Natural killer cell treated with Interleukin-12 subunit alpha and Interleukin-12 subunit beta and Interleukin-15 and Interleukin-18, amount 100 ng/mL, for 72 hours (primary cell): ENCODE data around the gene CD58. TPM values are rescaled to one million over a fixed set of nuclear protein-coding genes. Genes with fewer than 3 reads are reported as not detected.
A peak's percentile ranks its signal among the peaks of the same experiment; 100 is the strongest.

Experiments used
- ATAC-seq, 2 donors: fragments of 150-1000 bp; cut with Tn5 transposase in 1 of 2; sonication (Bioruptor Pico), chemical (Tn5 transposase) in 1 of 2; 2 replicates each; pipeline ENCODE4 v1.10.0; 2021
- DNase-seq: peaks from one replicate; pipeline ENCODE4 v3.0.0; 2022; ENCODE audit warnings: low spot score
- H3K27ac Mint-ChIP-seq, 2 donors: 1 replicate in 1 of 2; 2 replicates in 1 of 2; pipeline ENCODE4 v1.8.0; 2022; ENCODE audit warnings: mixed read lengths in 2 of 2, mild to moderate bottlenecking in 1 of 2, moderate library complexity in 1 of 2
- H3K27me3 Mint-ChIP-seq, 2 donors: 1 replicate in 1 of 2; 2 replicates in 1 of 2; pipeline ENCODE4 v1.8.0; 2022; ENCODE audit warnings: mixed read lengths in 2 of 2
- H3K36me3 Mint-ChIP-seq: one replicate; pipeline ENCODE4 v1.8.0; 2022; ENCODE audit warnings: mixed read lengths
- H3K4me1 Mint-ChIP-seq, 2 donors: 1 replicate in 1 of 2; 2 replicates in 1 of 2; pipeline ENCODE4 v1.8.0; 2022; ENCODE audit warnings: low read depth in 2 of 2, mixed read lengths in 2 of 2, mild to moderate bottlenecking in 1 of 2
- H3K4me3 Mint-ChIP-seq: one replicate; pipeline ENCODE4 v1.8.0; 2022; ENCODE audit warnings: mixed read lengths
- H3K9me3 Mint-ChIP-seq: 2 replicates; pipeline ENCODE4 v1.8.0; 2022; ENCODE audit warnings: mixed read lengths
- total RNA-seq, 2 donors: library from RNA; stranded (reverse); gene quantifications; one replicate each; pipeline ENCODE4 v1.2.3, GENCODE V29; 2022

Gene CD58
- total RNA-seq, 2 donors from 2014 or later, result 40.1 to 52.7 TPM

DNA sequence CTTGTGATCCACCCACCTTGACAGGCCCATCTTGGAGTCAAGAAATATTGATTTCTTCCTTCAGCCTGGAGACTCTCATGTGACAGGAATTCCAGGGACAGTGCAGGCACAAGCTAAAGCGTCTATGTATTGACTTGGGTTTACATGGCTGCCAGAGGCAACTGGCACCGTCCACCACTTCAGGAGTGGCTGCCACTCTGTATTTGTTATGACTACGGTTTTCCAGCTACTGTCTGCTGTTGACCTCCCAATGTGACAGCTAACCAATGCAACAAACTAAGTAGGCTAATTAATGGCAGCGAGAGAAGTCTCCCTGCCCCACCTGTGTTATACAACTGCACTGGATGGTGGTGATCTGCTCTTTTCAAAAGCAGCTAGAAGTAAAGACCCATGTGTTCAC, 56.9 kb downstream of the CD58 start:
- Mint-ChIP-seq H3K27ac (peak overlapping the region; percentile 98 to 99), H3K36me3 (peaks cover 26% of the 10 kb centered on the region), H3K9me3 (peaks cover 10% of the 10 kb centered on the region), H3K4me3 (peak overlapping the region; percentile 85), H3K4me1 (peaks cover 73 to 74% of the 10 kb centered on the region in 2 donors), H3K27me3 (no peaks in the 10 kb centered on the region)
- DNase-seq (no peak), ATAC-seq (no peak)

DNA sequence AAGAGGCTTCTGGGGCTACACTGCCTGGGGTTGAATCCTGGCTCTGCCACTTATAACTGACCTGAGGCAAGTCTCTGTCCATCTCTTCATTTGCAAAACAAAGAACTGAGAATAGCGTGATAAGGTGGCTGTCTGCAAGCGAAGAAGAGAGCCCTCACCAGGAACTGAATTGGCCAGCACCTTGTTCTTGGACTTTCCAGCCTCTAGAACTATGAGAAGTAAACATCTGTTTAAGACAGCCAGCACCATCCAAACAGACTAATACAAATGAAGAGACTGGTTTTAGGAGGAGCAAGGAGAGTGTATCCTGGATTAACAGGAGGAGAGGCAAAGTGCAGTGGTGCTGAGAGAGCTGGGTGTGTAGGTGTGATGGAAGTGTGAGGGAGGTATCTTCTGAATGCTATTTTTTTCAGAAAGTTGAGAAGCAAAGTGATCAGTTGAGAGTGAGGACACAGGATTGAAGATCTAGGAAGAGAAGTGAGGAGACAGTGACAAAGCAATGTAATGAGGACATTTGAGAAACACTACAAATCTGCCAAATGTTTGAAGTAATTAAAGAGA, 59.3 kb downstream of the CD58 start:
- H3K4me3 Mint-ChIP-seq, result peak overlapping the region; percentile 38
- H3K27me3 Mint-ChIP-seq, result no peaks in the 10 kb centered on the region
- H3K27ac Mint-ChIP-seq, result peak overlapping the region; percentile 71 to 99
- H3K9me3 Mint-ChIP-seq, result peaks cover 10% of the 10 kb centered on the region
- no peak for DNase-seq
- H3K36me3 Mint-ChIP-seq, result peaks cover 17% of the 10 kb centered on the region
- H3K4me1 Mint-ChIP-seq, result peaks cover 68 to 69% of the 10 kb centered on the region in 2 donors
- ATAC-seq, result no peak

DNA sequence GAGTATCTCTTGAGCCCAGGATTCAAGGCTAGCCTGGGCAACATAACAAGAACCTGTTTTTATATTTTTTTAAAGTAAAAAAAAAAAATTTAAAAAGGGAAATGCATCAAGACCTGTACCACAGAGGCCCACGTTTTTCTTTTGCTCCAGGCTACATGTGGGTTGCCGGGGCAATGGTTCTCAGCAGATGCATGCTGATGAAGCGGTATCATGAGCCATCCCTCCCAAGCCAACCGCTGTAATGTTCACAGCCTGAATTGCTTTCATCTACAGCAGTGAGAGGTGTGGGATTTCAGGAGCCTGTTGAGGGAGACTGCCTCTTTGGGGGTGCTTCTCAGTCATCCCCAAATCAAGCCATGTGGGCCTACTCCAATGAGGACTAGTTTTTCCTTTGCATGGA, 60.5 kb downstream of the CD58 start:
- Mint-ChIP-seq H3K27ac (no peak overlapping the region), H3K36me3 (peaks cover 17% of the 10 kb centered on the region), H3K27me3 (no peaks in the 10 kb centered on the region), H3K4me3 (no peak overlapping the region), H3K4me1 (peaks cover 64 to 68% of the 10 kb centered on the region in 2 donors), H3K9me3 (peaks cover 10% of the 10 kb centered on the region)
- DNase-seq, result no peak
- no peak for ATAC-seq

DNA sequence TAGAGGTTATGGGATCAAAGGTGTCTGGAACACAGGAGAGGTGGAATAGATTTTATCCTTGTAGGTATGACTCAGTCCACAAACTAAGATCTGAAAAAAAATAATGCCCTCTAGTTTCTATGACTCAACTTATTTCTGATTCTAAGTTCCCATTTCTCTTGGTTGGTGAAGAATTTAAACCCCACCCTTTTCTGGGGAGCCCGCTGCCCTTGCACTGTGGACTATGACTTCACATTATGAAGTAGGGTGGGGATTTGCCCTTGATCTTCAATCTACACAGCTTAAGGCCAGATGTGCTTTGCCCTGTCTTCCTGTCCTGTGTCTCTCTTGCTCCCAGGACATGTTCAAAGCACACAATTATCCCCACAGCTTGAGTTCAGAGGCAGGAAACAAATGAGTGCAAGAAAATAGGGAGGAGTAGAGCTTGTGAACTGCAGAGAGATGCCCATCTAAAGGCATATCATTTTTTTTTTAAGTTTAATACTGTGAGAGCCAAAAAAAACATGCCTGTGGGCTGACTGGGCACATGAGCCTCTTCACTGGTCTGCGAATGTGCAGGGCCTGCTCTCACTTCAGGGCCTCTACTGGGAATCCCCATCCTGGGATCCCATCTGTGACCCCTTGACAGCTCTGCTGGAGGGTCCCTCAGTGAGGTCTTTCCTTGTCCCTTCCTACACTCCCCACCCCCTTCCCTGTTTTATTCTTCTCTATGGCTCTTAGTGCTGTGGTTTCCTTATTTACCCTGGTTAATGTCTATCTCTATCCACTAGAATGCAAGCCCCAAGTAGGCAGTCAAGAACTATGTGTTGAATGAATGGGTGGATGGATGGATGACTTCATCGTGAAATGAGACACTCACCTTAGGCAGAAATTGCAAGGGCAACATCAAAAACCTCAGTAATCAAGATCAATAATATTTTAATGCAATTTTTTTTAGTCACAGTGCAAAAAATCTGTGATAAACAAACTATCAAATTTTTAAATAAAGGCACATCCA, 61.5 kb downstream of the CD58 start:
- Mint-ChIP-seq H3K9me3 (peaks cover 10% of the 10 kb centered on the region), H3K27me3 (no peaks in the 10 kb centered on the region), H3K4me1 (peaks cover 66 to 71% of the 10 kb centered on the region in 2 donors), H3K36me3 (peaks cover 17% of the 10 kb centered on the region), H3K4me3 (peak overlapping the region; percentile 60), H3K27ac (peak overlapping the region; percentile 72 to 87)
- no peak for DNase-seq
- ATAC-seq, result peak in 1 of 2 donors; percentile 51

DNA sequence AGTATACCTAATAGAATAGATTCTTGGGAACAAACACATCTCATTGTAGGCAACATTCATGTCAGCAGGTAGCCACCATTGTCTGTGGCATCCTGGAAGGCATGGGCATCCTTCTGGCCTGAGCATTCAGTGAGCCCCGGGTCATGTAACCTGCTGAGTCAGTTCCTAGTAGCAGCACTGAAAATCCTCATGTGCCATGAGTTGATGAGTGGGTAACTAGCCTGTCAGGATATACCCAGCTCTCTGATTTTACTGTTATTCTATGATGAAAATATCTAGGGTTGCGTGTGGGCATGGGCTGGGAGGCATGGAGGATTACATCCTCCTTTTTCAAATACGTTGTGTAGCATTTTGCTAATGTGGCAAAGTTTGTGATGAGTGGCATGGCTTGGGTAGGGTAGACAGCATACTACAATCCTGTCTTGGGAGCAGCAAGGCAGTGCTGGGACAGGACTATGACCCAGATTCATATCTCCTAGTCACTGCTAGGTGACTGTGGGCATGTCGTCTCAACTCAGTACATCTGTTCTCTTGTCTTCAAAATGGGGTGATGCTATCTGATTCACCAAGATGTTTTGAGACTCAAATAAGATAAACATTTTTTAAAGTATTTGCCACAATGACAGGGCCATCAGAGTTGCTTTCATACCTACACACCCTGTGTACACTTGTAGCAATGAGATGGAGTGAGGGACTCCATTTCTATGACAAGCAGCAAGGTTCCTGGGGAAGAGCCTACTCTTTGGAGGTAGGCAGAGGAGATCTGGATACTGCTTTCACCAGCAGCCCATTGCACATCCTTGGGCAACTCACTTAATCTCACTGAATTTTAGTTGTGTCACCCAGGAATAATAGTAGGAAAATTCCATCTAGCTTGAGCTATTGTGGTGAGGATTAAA, 62.5 kb downstream of the CD58 start:
- Mint-ChIP-seq H3K27ac (peak overlapping the region; percentile 72 to 87), H3K4me3 (peak overlapping the region; percentile 60), H3K36me3 (peaks cover 17% of the 10 kb centered on the region), H3K4me1 (peaks cover 71 to 79% of the 10 kb centered on the region in 2 donors), H3K9me3 (peaks cover 10% of the 10 kb centered on the region), H3K27me3 (no peaks in the 10 kb centered on the region)
- ATAC-seq, result no peak
- DNase-seq, result no peak

DNA sequence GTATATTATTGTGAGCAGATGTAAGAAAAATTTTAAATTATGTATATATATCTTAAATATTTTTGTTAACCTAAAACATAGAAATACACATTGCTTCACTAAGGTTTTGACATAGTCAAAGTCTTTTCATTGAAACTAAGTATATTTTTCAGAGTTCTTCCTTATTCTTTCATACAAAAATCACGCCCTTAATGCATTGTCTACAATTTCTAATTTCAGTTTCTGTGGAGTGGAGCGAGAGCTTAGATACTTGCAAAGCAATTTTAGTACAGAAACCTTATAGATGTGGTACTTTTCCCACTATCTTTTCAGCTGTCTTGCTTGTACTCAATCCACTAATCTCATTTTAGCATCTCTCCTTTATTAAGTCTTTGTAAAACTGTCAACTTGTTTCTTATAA, 63.2 kb downstream of the CD58 start:
- Mint-ChIP-seq H3K27me3 (no peaks in the 10 kb centered on the region), H3K27ac (peak overlapping the region; percentile 72 to 87), H3K4me1 (peaks cover 71 to 79% of the 10 kb centered on the region in 2 donors), H3K4me3 (peak overlapping the region; percentile 60), H3K9me3 (peaks cover 10% of the 10 kb centered on the region), H3K36me3 (peaks cover 11% of the 10 kb centered on the region)
- ATAC-seq (no peak), DNase-seq (no peak)

DNA sequence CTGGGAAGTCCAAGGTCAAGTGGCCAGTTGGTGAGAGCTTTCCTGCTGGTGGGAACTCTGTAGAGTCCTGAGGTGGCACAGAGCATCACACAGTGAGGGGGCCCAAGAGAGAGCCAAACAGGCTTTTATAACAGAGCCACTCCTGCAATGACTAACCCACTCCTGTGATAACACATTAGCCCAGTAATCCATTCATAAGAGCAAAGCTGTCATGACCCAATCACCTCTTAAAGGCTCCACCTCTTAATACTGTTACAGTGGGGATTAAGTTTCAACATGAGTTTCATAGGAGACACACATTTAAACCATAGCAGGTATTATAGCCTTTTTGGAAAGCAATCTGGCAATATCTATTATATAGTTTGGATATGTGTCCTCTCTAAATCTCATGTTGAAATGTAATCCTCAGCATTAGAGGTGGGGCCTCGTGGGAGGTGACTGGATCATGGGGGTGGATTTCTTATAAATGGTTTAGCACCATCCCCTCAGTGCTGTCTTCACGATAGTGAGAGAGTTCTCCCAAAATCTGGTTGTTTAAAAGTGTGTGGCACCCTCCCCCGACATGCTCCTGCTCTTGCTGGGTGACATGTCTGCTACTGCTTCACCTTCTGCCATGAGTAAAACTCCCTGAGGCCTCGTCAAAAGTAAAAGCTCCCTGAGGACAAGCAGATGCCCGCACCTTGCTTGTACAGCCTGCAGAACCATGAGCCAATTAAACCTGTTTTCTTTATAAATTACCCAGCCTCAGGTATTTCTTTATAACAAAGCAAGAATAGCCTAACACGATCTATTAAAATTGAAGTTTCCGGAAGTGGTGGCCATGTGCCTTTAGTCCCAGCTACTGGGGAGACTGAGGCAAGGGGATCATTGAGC, 64.5 kb downstream of the CD58 start:
- Mint-ChIP-seq H3K4me3 (peak overlapping the region; percentile 88), H3K4me1 (peaks cover 76 to 83% of the 10 kb centered on the region in 2 donors), H3K27ac (peak overlapping the region; percentile 97 to 99), H3K9me3 (peaks cover 4% of the 10 kb centered on the region), H3K36me3 (peaks cover 3% of the 10 kb centered on the region), H3K27me3 (no peaks in the 10 kb centered on the region)
- peak; percentile 68 for DNase-seq
- peak; percentile 45 to 66 for ATAC-seq

DNA sequence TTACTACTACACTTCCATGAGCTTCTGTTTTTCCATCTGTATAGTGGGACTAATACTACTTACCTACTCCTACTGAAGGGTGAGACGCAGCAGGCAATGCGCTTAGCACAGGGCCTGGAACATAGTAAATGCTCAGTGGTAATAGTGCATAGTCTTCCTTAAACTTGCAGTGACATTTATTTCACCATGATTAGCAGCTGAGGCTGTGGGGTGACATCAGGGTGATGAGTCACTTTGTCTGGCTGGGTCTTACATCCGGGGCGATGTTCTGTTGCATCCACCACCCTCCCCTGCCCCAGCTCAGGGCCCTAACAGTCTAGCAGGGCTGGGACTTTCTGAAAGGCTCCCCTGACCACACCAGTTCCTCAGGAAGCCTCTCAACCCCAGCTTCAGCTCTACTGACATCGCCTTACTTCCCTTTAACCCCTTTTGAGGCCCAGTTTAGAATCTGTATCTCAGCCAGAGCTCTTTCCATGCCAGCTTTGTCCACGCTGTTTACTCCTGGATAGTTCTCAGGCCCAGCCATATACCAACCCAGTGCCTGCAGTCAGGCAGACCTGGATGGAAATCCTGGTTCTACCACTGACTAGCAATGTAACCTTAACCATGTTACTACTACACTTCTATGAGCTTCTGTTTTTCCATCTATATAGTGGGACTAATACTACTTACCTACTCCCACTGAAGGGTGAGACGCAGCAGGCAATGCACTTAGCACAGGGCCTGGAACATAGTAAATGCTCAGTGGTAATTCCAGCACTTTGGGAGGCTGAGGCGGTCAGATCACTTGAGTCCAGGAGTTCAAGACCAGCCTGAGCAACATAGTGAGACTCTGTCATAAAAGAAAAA, 66.3 kb downstream of the CD58 start:
- peaks cover 82 to 91% of the 10 kb centered on the region in 2 donors for H3K4me1 Mint-ChIP-seq
- ATAC-seq, result peak; percentile 94
- no peaks in the 10 kb centered on the region for H3K27me3 Mint-ChIP-seq
- DNase-seq, result peak; percentile 95
- H3K36me3 Mint-ChIP-seq, result no peaks in the 10 kb centered on the region
- H3K9me3 Mint-ChIP-seq, result peaks cover under 1% of the 10 kb centered on the region
- H3K27ac Mint-ChIP-seq, result peak overlapping the region; percentile 97 to 99
- H3K4me3 Mint-ChIP-seq, result peak overlapping the region; percentile 88

DNA sequence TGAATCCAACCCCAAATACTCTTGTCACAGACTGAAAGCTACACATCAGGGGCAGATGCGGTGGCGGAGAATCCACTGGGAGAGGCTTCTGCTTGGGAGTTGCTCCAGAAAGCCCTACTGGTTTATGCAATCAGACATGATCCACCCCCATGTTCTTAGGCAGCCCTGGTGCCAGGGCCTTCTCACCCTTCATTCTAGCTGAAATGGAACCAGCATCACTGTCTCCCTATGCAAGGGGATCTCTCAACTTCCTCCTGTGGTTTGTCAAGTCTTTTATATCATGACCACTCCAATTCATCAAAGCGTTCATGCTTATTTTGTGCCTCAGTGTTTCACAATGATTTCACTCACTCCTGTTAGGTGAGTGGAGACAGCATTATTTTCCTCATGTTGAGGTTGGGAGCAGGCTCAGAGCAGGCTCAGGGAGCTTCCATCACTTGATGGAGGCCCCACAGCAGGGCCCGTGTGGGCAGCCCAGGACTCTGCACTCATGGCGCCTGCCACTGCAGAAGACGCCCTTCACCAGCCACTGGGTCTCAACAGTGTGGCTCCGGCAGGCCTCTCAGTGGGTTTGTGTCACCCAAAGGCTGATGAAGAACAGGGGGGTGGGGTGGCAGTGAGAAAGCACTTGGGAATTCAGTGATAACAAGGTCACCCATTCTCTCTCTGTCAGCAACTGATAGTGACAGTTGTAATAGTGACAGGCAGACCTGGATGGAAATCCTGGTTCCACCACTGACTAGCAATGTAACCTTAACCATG, 67.1 kb downstream of the CD58 start:
- Mint-ChIP-seq H3K4me3 (peak overlapping the region; percentile 88), H3K4me1 (peaks cover 79 to 88% of the 10 kb centered on the region in 2 donors), H3K27me3 (no peaks in the 10 kb centered on the region), H3K36me3 (no peaks in the 10 kb centered on the region), H3K27ac (peak overlapping the region; percentile 97 to 99), H3K9me3 (no peaks in the 10 kb centered on the region)
- DNase-seq, result peak; percentile 75
- ATAC-seq, result peak; percentile 57 to 65

DNA sequence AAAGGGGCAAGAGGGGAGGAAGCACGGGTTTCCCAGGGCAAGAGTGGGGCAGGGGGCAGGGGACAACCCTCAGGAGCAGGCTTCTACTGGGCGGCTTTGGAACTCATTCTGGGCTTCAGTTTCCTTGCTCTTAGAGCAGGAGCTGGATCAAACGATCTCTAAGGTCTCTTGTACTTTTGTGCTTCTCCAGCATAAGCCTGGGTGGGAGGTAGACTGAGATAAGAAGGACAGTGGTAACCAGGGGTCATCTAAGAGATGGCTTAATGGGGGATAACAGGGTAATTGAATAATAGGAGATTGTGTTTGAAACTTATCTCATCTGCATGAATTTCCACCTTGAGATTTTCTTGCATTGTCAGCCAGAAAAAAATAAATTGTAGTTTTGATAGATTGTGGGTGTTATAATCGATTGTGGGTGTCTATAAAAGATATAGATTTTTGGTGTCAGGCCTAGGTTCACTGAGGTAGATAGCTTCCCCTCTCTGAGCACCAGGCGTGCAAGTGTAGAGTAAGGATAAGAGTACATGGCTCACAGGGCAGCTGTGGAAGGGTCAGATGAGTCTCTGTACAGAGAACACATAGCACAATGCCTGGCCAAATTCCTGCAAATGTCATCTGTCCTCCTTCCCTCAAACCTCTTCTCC, 68.0 kb downstream of the CD58 start:
- H3K9me3 Mint-ChIP-seq, result no peaks in the 10 kb centered on the region
- no peaks in the 10 kb centered on the region for H3K36me3 Mint-ChIP-seq
- H3K27me3 Mint-ChIP-seq, result no peaks in the 10 kb centered on the region
- H3K27ac Mint-ChIP-seq, result peak overlapping the region; percentile 97 to 99
- H3K4me3 Mint-ChIP-seq, result peak overlapping the region; percentile 88
- H3K4me1 Mint-ChIP-seq, result peaks cover 72 to 79% of the 10 kb centered on the region in 2 donors
- ATAC-seq (no peak), DNase-seq (no peak)

DNA sequence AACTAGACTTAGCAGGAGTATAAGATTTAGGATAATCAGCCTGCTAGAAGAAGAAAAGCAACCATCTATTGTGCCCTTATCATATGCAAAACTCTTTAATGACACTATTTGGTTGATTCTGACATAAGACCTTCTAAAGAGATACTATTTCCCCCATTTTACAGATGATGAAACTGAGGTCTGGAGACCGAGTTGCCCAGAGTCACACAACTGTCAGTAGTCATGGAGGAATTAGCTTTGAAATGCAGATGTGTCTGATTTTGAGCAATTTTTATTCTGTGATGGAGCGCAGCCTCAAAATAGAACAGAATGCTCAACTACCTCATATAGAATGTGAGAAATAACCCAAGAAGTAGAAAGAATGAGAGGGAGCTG, 69.0 kb downstream of the CD58 start:
- Mint-ChIP-seq H3K36me3 (no peaks in the 10 kb centered on the region), H3K4me1 (peaks cover 74 to 79% of the 10 kb centered on the region in 2 donors), H3K27ac (peak overlapping the region; percentile 97 to 99), H3K4me3 (peak overlapping the region; percentile 88), H3K9me3 (no peaks in the 10 kb centered on the region), H3K27me3 (no peaks in the 10 kb centered on the region)
- DNase-seq (no peak), ATAC-seq (no peak)
